ENCODE data around the gene TBC1D26.
"Not testable (repeated sequence)": the region's sequence is repeated elsewhere in the genome, so short reads cannot be mapped to it uniquely, and the experiment has no call there.

TBC1D26 gene

GRCh38 chr17:15744074-15744676 is 12.1 kb downstream of the TBC1D26 start:
- DNase-seq = no peak

GRCh38 chr17:15744885-15745284 is 12.8 kb downstream of the TBC1D26 start:
- DNase-seq = no peak

- not testable (repeated sequence) for DNase-seq
Measured at GRCh38 chr17:15749403-15749802, 17.3 kb downstream of the TBC1D26 start.

- DNase-seq = not testable (repeated sequence)
Measured at GRCh38 chr17:15768865-15769533, 36.9 kb downstream of the TBC1D26 start.

GRCh38 chr17:15770679-15771078 is 38.6 kb downstream of the TBC1D26 start:
- not testable (repeated sequence) for DNase-seq

GRCh38 chr17:15776871-15777270 is 44.8 kb downstream of the TBC1D26 start:
- DNase-seq = no peak

- no peak for DNase-seq
Measured at GRCh38 chr17:15777297-15777696, 45.2 kb downstream of the TBC1D26 start.

- no peak for DNase-seq
Measured at GRCh38 chr17:15777717-15778116, 45.6 kb downstream of the TBC1D26 start.

GRCh38 chr17:15779119-15779518 is 47.0 kb downstream of the TBC1D26 start:
- no peak for DNase-seq

GRCh38 chr17:15780188-15780587 is 48.1 kb downstream of the TBC1D26 start:
- no peak for DNase-seq

GRCh38 chr17:15782866-15783265 is 50.8 kb downstream of the TBC1D26 start:
- DNase-seq = no peak

- DNase-seq = no peak
Measured at GRCh38 chr17:15783461-15783860, 51.4 kb downstream of the TBC1D26 start.

GRCh38 chr17:15784351-15784750 is 52.3 kb downstream of the TBC1D26 start:
- DNase-seq = not testable (repeated sequence)

GRCh38 chr17:15787363-15788075 is 55.4 kb downstream of the TBC1D26 start:
- not testable (repeated sequence) for DNase-seq

- DNase-seq = not testable (repeated sequence)
Measured at GRCh38 chr17:15788365-15788764, 56.3 kb downstream of the TBC1D26 start.

All from GDM1 (cell line).